HG02678 (cell line): ENCODE measurements around the gene UBE2A.

Experiments used
- ATAC-seq: cut with Tn5 transposase; IDR thresholded peaks from one replicate; pipeline ENCODE4 v1.9.1; 2021; ENCODE audit warnings: mild to moderate bottlenecking, moderate library complexity; ENCODE audit not compliant: unreplicated experiment

Gene UBE2A

GRCh38 chrX:119574394-119575266 is at the start of gene UBE2A:
Gene UBE2A (plus strand): TSS chrX:119574563. CDS start chrX:119574712, 149 bp downstream.
- peak; percentile 83 for ATAC-seq

- ATAC-seq = no peak
Observed at GRCh38 chrX:119529345-119530276, 44.8 kb upstream of the UBE2A start.

GRCh38 chrX:119537487-119537886 is 36.9 kb upstream of the UBE2A start:
- no peak for ATAC-seq

- ATAC-seq = no peak
Observed at GRCh38 chrX:119539872-119540271, 34.5 kb upstream of the UBE2A start.

- ATAC-seq = no peak
Observed at GRCh38 chrX:119541188-119541587, 33.2 kb upstream of the UBE2A start.

- peak; percentile 51 for ATAC-seq
Observed at GRCh38 chrX:119549327-119550016, 24.9 kb upstream of the UBE2A start.

- no peak for ATAC-seq
Observed at GRCh38 chrX:119552508-119552907, 21.9 kb upstream of the UBE2A start.

GRCh38 chrX:119565107-119565663 is 9.2 kb upstream of the UBE2A start, which contains the start of gene STEEP1:
Gene STEEP1 (minus strand): TSS chrX:119565409. CDS start chrX:119565355, 54 bp downstream.
- peak; percentile 90 for ATAC-seq

- no peak for ATAC-seq
Observed at GRCh38 chrX:119570351-119570835, 4.0 kb upstream of the UBE2A start.

GRCh38 chrX:119573222-119573621 is 1.1 kb upstream of the UBE2A start:
- no peak for ATAC-seq

GRCh38 chrX:119573840-119574393 is 446 bp upstream of the UBE2A start:
- peak; percentile 20 for ATAC-seq

GRCh38 chrX:119579414-119579813 is 5.1 kb downstream of the UBE2A start:
- no peak for ATAC-seq

- no peak for ATAC-seq
Observed at GRCh38 chrX:119583431-119584059, 9.2 kb downstream of the UBE2A start.

GRCh38 chrX:119589810-119590209 is 15.4 kb downstream of the UBE2A start:
- no peak for ATAC-seq

GRCh38 chrX:119602701-119603255 is 28.4 kb downstream of the UBE2A start:
- no peak for ATAC-seq

GRCh38 chrX:119604766-119605463 is 30.6 kb downstream of the UBE2A start:
- ATAC-seq = no peak

- ATAC-seq = peak; percentile 33
Observed at GRCh38 chrX:119605464-119606279, 31.3 kb downstream of the UBE2A start.
